Astrocyte (in vitro differentiated cells and primary cell): ENCODE measurements around the gene TRIM58. TPM values are rescaled to one million over a fixed set of nuclear protein-coding genes. Genes with fewer than 3 reads are reported as not detected.
A peak's percentile ranks its signal among the peaks of the same experiment; 100 is the strongest.

ENCODE experiments used
- DNase-seq: peaks from one replicate; pipeline ENCODE4 v3.0.0-alpha.2; 2010; ENCODE audit warnings: low read depth
- FAIRE-seq: peaks from 2 replicates; lab custom pipeline; 2011; peaks lifted over from hg19 to GRCh38; lab: Jason Lieb, UNC
- H2AFZ ChIP-seq: 2 replicates; pipeline ENCODE4 v1.6.0; 2012; ENCODE audit warnings: low read depth, low read length, inconsistent platforms
- H3K27ac ChIP-seq: 2 replicates; pipeline ENCODE4 v1.5.1; 2011; ENCODE audit warnings: low read depth, low read length, inconsistent platforms
- H3K27me3 ChIP-seq: 2 replicates; pipeline ENCODE4 v1.6.0; 2011; ENCODE audit warnings: low read length, inconsistent platforms; ENCODE audit not compliant: insufficient read depth
- H3K36me3 ChIP-seq: 2 replicates; pipeline ENCODE4 v1.5.1; 2011; ENCODE audit warnings: low read length, inconsistent platforms; ENCODE audit not compliant: insufficient read depth
- H3K4me1 ChIP-seq: 2 replicates; pipeline ENCODE4 v1.5.1; 2011; ENCODE audit warnings: low read length, inconsistent platforms; ENCODE audit not compliant: insufficient read depth
- H3K4me2 ChIP-seq: 2 replicates; pipeline ENCODE4 v1.6.0; 2012; ENCODE audit warnings: low read length, inconsistent platforms
- H3K4me3 ChIP-seq: 2 replicates; pipeline ENCODE4 v1.5.1; 2011; ENCODE audit warnings: low read depth, mild to moderate bottlenecking, low read length, inconsistent platforms; ENCODE audit not compliant: insufficient read depth
- H3K79me2 ChIP-seq: 2 replicates; pipeline ENCODE4 v1.6.0; 2012; ENCODE audit warnings: mild to moderate bottlenecking, low read length, inconsistent platforms; ENCODE audit not compliant: insufficient read depth
- H3K9ac ChIP-seq: 2 replicates; pipeline ENCODE4 v1.6.0; 2012; ENCODE audit warnings: mild to moderate bottlenecking, low read length, inconsistent platforms
- H3K9me3 ChIP-seq: 2 replicates; pipeline ENCODE4 v1.5.1; 2012; ENCODE audit warnings: low read depth, mild to moderate bottlenecking, low read length, inconsistent platforms; ENCODE audit not compliant: insufficient read depth
- H4K20me1 ChIP-seq: 2 replicates; pipeline ENCODE4 v1.6.0; 2012; ENCODE audit warnings: low read length, inconsistent platforms; ENCODE audit not compliant: insufficient read depth
- H3K27ac Mint-ChIP-seq: one replicate; pipeline ENCODE4 v1.8.0; 2021; ENCODE audit warnings: mild to moderate bottlenecking, mixed read lengths; ENCODE audit not compliant: unreplicated experiment
- H3K27me3 Mint-ChIP-seq: one replicate; pipeline ENCODE4 v1.8.0; 2021; ENCODE audit warnings: low read depth, mixed read lengths; ENCODE audit not compliant: unreplicated experiment
- H3K36me3 Mint-ChIP-seq: one replicate; pipeline ENCODE4 v1.8.0; 2021; ENCODE audit warnings: low read depth, mixed read lengths; ENCODE audit not compliant: unreplicated experiment
- H3K4me1 Mint-ChIP-seq: one replicate; pipeline ENCODE4 v1.8.0; 2021; ENCODE audit warnings: low read depth, mixed read lengths; ENCODE audit not compliant: unreplicated experiment
- H3K4me3 Mint-ChIP-seq: one replicate; pipeline ENCODE4 v1.8.0; 2021; ENCODE audit warnings: mild to moderate bottlenecking, moderate library complexity, mixed read lengths; ENCODE audit not compliant: unreplicated experiment
- H3K9me3 Mint-ChIP-seq: one replicate; pipeline ENCODE4 v1.8.0; 2021; ENCODE audit warnings: mild to moderate bottlenecking, mixed read lengths; ENCODE audit not compliant: unreplicated experiment
- EZH2 ChIP-seq: IDR thresholded peaks from 2 replicates; pipeline ENCODE4 v1.6.1; 2012; ENCODE audit warnings: mild to moderate bottlenecking, low read length, inconsistent platforms; ENCODE audit not compliant: insufficient read depth
- total RNA-seq: library from RNA; stranded (reverse); gene quantifications from 2 replicates; pipeline ENCODE4 v1.2.1, GENCODE V29; 2021
- TF ChIP-seq, protein P1 (sequence below): IDR thresholded peaks from 2 replicates; pipeline ENCODE4 v1.5.1; 2011; ENCODE audit warnings: low read depth, mild to moderate bottlenecking, inconsistent platforms, low read length, moderate library complexity; ENCODE audit not compliant: insufficient read depth

The TRIM58 gene
- total RNA-seq, 1 donor from 2014 or later: 31.0 TPM

DNA sequence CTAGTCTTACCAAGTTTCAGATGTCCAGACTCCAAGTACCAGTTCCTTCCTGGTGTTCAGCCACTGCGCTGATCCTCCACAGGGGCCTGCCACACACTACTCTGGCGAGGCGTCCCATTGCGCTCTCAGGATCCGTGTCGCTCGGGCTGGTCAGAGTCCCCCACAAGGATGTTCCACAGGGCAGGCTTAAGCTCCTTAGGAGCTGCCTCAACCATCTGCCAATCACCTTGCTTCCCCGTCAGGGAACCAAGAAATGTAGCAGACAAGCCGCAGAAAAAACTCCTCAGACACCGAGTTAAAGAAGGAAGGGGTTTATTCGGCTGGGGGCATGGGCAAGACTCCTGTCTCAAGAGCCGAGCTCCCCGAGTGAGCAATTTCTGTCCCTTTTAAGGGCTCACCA, 48.2 kb downstream of the TRIM58 start:
- H3K27me3 Mint-ChIP-seq: no peaks in the 10 kb centered on the region
- no peaks in the 10 kb centered on the region for H3K4me1 ChIP-seq
- H3K4me3 Mint-ChIP-seq: no peak overlapping the region
- peaks cover 5% of the 10 kb centered on the region for H3K9me3 Mint-ChIP-seq
- no peak overlapping the region for H3K9ac ChIP-seq
- no peaks in the 10 kb centered on the region for H3K27me3 ChIP-seq
- H4K20me1 ChIP-seq: no peaks in the 10 kb centered on the region
- no peak overlapping the region for H3K4me2 ChIP-seq
- H3K27ac Mint-ChIP-seq: no peak overlapping the region
- DNase-seq (no peak), FAIRE-seq (no peak)
- TF ChIP-seq, protein P1, sequence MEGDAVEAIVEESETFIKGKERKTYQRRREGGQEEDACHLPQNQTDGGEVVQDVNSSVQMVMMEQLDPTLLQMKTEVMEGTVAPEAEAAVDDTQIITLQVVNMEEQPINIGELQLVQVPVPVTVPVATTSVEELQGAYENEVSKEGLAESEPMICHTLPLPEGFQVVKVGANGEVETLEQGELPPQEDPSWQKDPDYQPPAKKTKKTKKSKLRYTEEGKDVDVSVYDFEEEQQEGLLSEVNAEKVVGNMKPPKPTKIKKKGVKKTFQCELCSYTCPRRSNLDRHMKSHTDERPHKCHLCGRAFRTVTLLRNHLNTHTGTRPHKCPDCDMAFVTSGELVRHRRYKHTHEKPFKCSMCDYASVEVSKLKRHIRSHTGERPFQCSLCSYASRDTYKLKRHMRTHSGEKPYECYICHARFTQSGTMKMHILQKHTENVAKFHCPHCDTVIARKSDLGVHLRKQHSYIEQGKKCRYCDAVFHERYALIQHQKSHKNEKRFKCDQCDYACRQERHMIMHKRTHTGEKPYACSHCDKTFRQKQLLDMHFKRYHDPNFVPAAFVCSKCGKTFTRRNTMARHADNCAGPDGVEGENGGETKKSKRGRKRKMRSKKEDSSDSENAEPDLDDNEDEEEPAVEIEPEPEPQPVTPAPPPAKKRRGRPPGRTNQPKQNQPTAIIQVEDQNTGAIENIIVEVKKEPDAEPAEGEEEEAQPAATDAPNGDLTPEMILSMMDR: no peak
- no peak for TF ChIP-seq EZH2
- H3K9me3 ChIP-seq: no peaks in the 10 kb centered on the region
- H2AFZ ChIP-seq: no peak overlapping the region
- H3K4me3 ChIP-seq: no peak overlapping the region
- no peaks in the 10 kb centered on the region for H3K79me2 ChIP-seq
- H3K36me3 ChIP-seq: no peaks in the 10 kb centered on the region
- no peak overlapping the region for H3K27ac ChIP-seq
- no peaks in the 10 kb centered on the region for H3K4me1 Mint-ChIP-seq
- H3K36me3 Mint-ChIP-seq: no peaks in the 10 kb centered on the region

DNA sequence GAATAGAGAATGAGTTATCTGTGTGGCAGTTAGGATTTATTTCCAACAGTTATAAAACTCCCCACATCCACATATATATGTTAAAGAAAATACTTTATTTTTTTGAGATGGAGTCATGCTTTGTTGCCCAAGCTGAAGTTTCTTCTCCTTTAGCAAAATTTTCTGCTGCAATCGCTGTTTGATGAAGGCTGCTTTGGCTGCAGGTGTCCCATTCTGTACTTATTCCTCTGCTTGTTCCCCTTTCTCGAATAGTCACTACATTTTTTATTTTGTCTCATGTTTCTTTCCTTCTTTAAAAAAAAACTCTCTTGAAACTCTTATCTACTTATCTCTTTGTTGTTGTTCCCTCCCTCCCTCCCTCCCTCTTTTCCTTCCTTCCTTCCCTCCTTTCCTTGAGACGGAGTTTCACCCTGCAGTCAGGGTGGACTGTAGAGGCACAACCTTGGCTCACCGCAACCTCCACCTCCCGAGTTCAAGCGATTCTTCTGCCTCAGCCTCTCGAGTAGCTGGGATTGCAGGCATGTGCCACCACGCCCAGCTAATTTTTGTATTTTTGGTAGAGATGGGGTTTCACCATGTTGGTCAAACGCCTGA, 49.0 kb downstream of the TRIM58 start:
- no peaks in the 10 kb centered on the region for H3K4me1 Mint-ChIP-seq
- FAIRE-seq: no peak
- H3K4me3 Mint-ChIP-seq: no peak overlapping the region
- Histone ChIP-seq H3K9me3 (no peaks in the 10 kb centered on the region), H3K9ac (no peak overlapping the region), H3K36me3 (no peaks in the 10 kb centered on the region), H3K27me3 (no peaks in the 10 kb centered on the region), H3K27ac (no peak overlapping the region), H3K4me2 (no peak overlapping the region), H4K20me1 (no peaks in the 10 kb centered on the region), H3K4me3 (no peak overlapping the region), H3K79me2 (no peaks in the 10 kb centered on the region), H2AFZ (no peak overlapping the region), H3K4me1 (no peaks in the 10 kb centered on the region)
- TF ChIP-seq, protein P1: no peak
- no peak for TF ChIP-seq EZH2
- H3K36me3 Mint-ChIP-seq: no peaks in the 10 kb centered on the region
- H3K27me3 Mint-ChIP-seq: no peaks in the 10 kb centered on the region
- DNase-seq: no peak
- H3K9me3 Mint-ChIP-seq: peaks cover 5% of the 10 kb centered on the region
- peak overlapping the region; percentile 80 for H3K27ac Mint-ChIP-seq

DNA sequence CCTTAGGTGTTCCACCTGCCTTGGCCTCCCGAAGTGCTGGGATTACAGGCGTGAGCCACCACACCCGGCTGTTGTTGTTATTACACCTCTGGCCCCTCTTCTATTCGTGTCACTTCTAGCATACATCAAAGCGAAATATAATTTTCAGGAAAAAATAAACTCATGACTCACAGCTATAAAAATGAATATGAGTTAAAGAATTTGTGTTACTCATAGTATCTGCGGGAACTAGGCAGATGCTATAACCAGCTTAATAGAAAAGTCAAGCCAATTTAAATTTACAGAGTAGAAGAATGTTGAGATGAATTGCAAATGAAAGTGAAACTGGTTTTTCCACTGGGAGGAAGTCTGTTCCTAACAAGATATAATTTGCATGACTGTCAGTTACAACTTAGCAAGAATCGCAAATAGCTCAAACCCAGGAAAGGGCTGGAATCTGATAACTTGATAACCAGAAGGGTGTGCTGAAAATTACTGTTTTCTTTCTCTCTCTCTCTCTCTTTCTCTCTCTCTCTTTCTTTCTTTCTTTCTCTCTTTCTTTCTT, 49.6 kb downstream of the TRIM58 start:
- peak overlapping the region; percentile 80 for H3K27ac Mint-ChIP-seq
- Histone ChIP-seq H3K27ac (no peak overlapping the region), H3K79me2 (no peaks in the 10 kb centered on the region), H3K4me3 (peak overlapping the region; percentile 23), H3K9me3 (peaks cover 3% of the 10 kb centered on the region), H3K9ac (no peak overlapping the region), H3K4me2 (peak overlapping the region; percentile 46), H4K20me1 (no peaks in the 10 kb centered on the region), H3K27me3 (no peaks in the 10 kb centered on the region), H3K4me1 (no peaks in the 10 kb centered on the region), H2AFZ (no peak overlapping the region), H3K36me3 (no peaks in the 10 kb centered on the region)
- peak; percentile 28 for DNase-seq
- no peaks in the 10 kb centered on the region for H3K27me3 Mint-ChIP-seq
- H3K9me3 Mint-ChIP-seq: peaks cover 5% of the 10 kb centered on the region
- H3K36me3 Mint-ChIP-seq: no peaks in the 10 kb centered on the region
- no peak for FAIRE-seq
- no peaks in the 10 kb centered on the region for H3K4me1 Mint-ChIP-seq
- no peak overlapping the region for H3K4me3 Mint-ChIP-seq
- TF ChIP-seq, protein P1: no peak
- TF ChIP-seq EZH2: no peak
